CD4-positive, alpha-beta T cell treated with Interleukin-4 for 1 hour (primary cell): ENCODE measurements around the gene AKAP11.

Experiments used
- DNase-seq, 2 donors: peaks; one replicate each; pipeline ENCODE4 v3.0.0-alpha.2; 2020 to 2022

Gene AKAP11

GRCh38 chr13:42334329-42334706 is 62.4 kb downstream of the AKAP11 start:
- DNase-seq = no peak

GRCh38 chr13:42337808-42338600 is 66.1 kb downstream of the AKAP11 start:
- DNase-seq = no peak

GRCh38 chr13:42345367-42345766 is 73.4 kb downstream of the AKAP11 start:
- no peak for DNase-seq

- DNase-seq = no peak
These were observed 76.6 kb downstream of the AKAP11 start for GRCh38 chr13:42348576-42348975.

- no peak for DNase-seq
These were observed 78.2 kb downstream of the AKAP11 start for GRCh38 chr13:42350141-42350540.

GRCh38 chr13:42354241-42355091 is 82.5 kb downstream of the AKAP11 start:
- peak; percentile 33 to 48 for DNase-seq

- DNase-seq = peak; percentile 47 to 64
These were observed 83.1 kb downstream of the AKAP11 start for GRCh38 chr13:42355092-42355485.

- DNase-seq = no peak
These were observed 83.7 kb downstream of the AKAP11 start for GRCh38 chr13:42355491-42356183.

GRCh38 chr13:42356184-42356575 is 84.2 kb downstream of the AKAP11 start:
- DNase-seq = no peak

GRCh38 chr13:42360046-42360574 is 88.2 kb downstream of the AKAP11 start:
- DNase-seq = no peak

GRCh38 chr13:42361701-42362100 is 89.7 kb downstream of the AKAP11 start:
- DNase-seq = no peak

GRCh38 chr13:42363941-42364612 is 92.1 kb downstream of the AKAP11 start:
- DNase-seq = no peak

GRCh38 chr13:42364613-42365000 is 92.7 kb downstream of the AKAP11 start:
- no peak for DNase-seq

- DNase-seq = no peak
These were observed 95.9 kb downstream of the AKAP11 start for GRCh38 chr13:42367831-42368230.

GRCh38 chr13:42369071-42369797 is 97.3 kb downstream of the AKAP11 start:
- no peak for DNase-seq

- no peak for DNase-seq
These were observed 98.3 kb downstream of the AKAP11 start for GRCh38 chr13:42370229-42370628.
